Keratinocyte (primary cell): Measurements from ENCODE around the gene SPATA7.

Experiments
- EZH2 ChIP-seq: IDR thresholded peaks from one replicate; pipeline ENCODE4 v1.6.1; 2012; ENCODE audit warnings: inconsistent platforms, mild to moderate bottlenecking, low read length, moderate library complexity
- TF ChIP-seq, protein P1 (sequence below), 3 experiments: IDR thresholded peaks in 1 of 3; conservative IDR thresholded peaks in 1 of 3; optimal IDR thresholded peaks in 1 of 3; 2 replicates in 2 of 3; 3 replicates in 1 of 3; pipeline versions ENCODE3 to v1.5.1; 2011; ENCODE audit warnings: low read length in 3 of 3, mild to moderate bottlenecking in 3 of 3, moderate library complexity in 2 of 3, control low read depth in 1 of 3, inconsistent platforms in 1 of 3; ENCODE audit not compliant: insufficient read depth in 2 of 3; ENCODE audit errors: extremely low read depth in 1 of 3

DNA sequence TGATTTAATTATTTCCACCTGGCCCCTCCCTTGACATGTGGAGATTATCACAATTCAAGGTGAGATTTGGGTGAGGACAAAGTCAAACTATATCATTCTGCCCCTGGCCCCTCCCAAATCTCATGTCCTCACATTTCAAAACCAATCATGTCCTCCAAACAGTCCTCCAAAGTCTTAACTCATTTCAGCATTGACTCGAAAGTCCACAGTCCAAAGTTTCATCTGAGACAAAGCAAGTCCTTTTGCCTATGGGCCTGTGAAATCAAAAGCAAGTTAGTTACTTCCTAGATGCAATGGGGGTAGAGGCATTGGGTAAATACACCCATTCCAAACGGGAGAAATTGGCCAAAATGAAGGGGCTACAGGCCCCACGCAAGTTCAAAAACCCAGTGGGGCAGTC is 31.1 kb upstream of the SPATA7 start:
- no peak for TF ChIP-seq EZH2
- TF ChIP-seq, protein P1, sequence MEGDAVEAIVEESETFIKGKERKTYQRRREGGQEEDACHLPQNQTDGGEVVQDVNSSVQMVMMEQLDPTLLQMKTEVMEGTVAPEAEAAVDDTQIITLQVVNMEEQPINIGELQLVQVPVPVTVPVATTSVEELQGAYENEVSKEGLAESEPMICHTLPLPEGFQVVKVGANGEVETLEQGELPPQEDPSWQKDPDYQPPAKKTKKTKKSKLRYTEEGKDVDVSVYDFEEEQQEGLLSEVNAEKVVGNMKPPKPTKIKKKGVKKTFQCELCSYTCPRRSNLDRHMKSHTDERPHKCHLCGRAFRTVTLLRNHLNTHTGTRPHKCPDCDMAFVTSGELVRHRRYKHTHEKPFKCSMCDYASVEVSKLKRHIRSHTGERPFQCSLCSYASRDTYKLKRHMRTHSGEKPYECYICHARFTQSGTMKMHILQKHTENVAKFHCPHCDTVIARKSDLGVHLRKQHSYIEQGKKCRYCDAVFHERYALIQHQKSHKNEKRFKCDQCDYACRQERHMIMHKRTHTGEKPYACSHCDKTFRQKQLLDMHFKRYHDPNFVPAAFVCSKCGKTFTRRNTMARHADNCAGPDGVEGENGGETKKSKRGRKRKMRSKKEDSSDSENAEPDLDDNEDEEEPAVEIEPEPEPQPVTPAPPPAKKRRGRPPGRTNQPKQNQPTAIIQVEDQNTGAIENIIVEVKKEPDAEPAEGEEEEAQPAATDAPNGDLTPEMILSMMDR (optimal IDR thresholded peaks at IDR 0.05 in 1 of 3, IDR thresholded peaks at IDR 0.05 in 1 of 3, conservative IDR thresholded peaks at IDR 0.05 in 1 of 3; ENCODE audit: extremely low read depth in 1 of 3, insufficient read depth in 2 of 3, low read length in 3 of 3): no peak
